GM23248 (cell line): Measurements from ENCODE around the gene AP4S1.

Experiments
- EZH2 ChIP-seq: fragments of 200-600 bp; sonication (generic); IDR thresholded peaks from 2 replicates; pipeline ENCODE4 v1.6.1; 2018; ENCODE audit warnings: antibody characterized with exemption, mild to moderate bottlenecking; ENCODE audit not compliant: insufficient read depth, poor library complexity, severe bottlenecking
- EZH2phosphoT487 ChIP-seq: fragments of 200-600 bp; sonication (generic); IDR thresholded peaks from 2 replicates; pipeline ENCODE4 v1.6.1; 2018; ENCODE audit warnings: antibody characterized with exemption, moderate library complexity, mild to moderate bottlenecking, low read depth; ENCODE audit not compliant: insufficient read depth

- TF ChIP-seq EZH2 (no peak), EZH2phosphoT487 (no peak)
Observed at GRCh38 chr14:31029016-31029970, 3.8 kb downstream of the AP4S1 start.
